Transverse colon (tissue), 4 donors: Measurements from ENCODE around the gene ZBTB5. TPM values are rescaled to one million over a fixed set of nuclear protein-coding genes. Genes with fewer than 3 reads are reported as not detected.
"Not testable (repeated sequence)": the region's sequence is repeated elsewhere in the genome, so short reads cannot be mapped to it uniquely, and the experiment has no call there.

Experiments used
- DNase-seq: peaks from one replicate; pipeline ENCODE4 v3.0.0-alpha.2; 2019
- H3K27ac ChIP-seq, 4 donors: fragments of 200-600 bp; sonication (generic); 2 replicates each; pipeline ENCODE4 v1.5.1; 2016 to 2018; ENCODE audit warnings: inconsistent platforms in 4 of 4
- H3K27me3 ChIP-seq: fragments of 200-600 bp; sonication (generic); 2 replicates; pipeline ENCODE4 v1.5.1; 2017; ENCODE audit warnings: inconsistent platforms
- H3K36me3 ChIP-seq, 4 donors: fragments of 200-600 bp; sonication (generic); 2 replicates each; pipeline ENCODE4 v1.5.1; 2017 to 2019; ENCODE audit warnings: inconsistent platforms in 4 of 4
- H3K4me1 ChIP-seq, 4 donors: fragments of 200-600 bp; sonication (generic); 2 replicates each; pipeline ENCODE4 v1.5.1; 2017 to 2020; ENCODE audit warnings: inconsistent platforms in 4 of 4
- H3K4me3 ChIP-seq, 4 donors: fragments of 200-600 bp; sonication (generic); 1 replicate in 1 of 4; 2 replicates in 3 of 4; pipeline versions ENCODE4 v1.5.1 to v1.6.1; 2017 to 2019; ENCODE audit warnings: inconsistent platforms in 4 of 4
- H3K9me3 ChIP-seq, 2 donors: fragments of 200-600 bp; sonication (generic); 2 replicates each; pipeline ENCODE4 v1.5.1; 2017 to 2019; ENCODE audit warnings: inconsistent platforms in 2 of 2
- EP300 ChIP-seq: sonication (generic); formaldehyde crosslinking; IDR thresholded peaks from one replicate; pipeline ENCODE4 v1.6.1; 2017; ENCODE audit warnings: antibody characterized with exemption, low read depth
- POLR2A ChIP-seq: fragments of 450-650 bp; IDR thresholded peaks from one replicate; pipeline ENCODE4 v1.6.1; 2016; ENCODE audit warnings: antibody characterized with exemption, mild to moderate bottlenecking, moderate library complexity
- POLR2AphosphoS5 ChIP-seq, 3 donors: sonication (generic); formaldehyde crosslinking; IDR thresholded peaks; one replicate each; pipeline ENCODE4 v1.6.1; 2016; ENCODE audit warnings: antibody characterized with exemption in 3 of 3
- WGBS, 2 donors: methylation state at CpG; one replicate each; pipeline ENCODE4 v1.1.5; 2018; ENCODE audit warnings: low coverage in 1 of 2; 5-methylcytosine and 5-hydroxymethylcytosine counted together
- in situ Hi-C, 4 donors: fragments of 200-750 bp; cut with MboI; loops; one replicate each; pipeline versions ENCODE4 v1.15.0 to v1.15.1; 2017; ENCODE audit warnings: low sequenced_read_pairs in 3 of 4, low pct_ligation_motif_present in 1 of 4, low pct_unique_long_range_greater_than_20kb in 1 of 4
- intact Hi-C: fragments of 100-400 bp; cut with DNase I; formaldehyde crosslinking; loops from one replicate; pipeline ENCODE4 v1.15.1; 2023; ENCODE audit warnings: low total_unique reads
- total RNA-seq, 4 donors: library from RNA; depleted of rRNA; stranded (reverse); fragments of >200 nt; gene quantifications; one replicate each; pipeline ENCODE4 v1.1.0, GENCODE V29; 2016
- TF ChIP-seq, protein P1 (sequence below), 5 experiments: fragments of 200-600 bp in 3 of 5; fragments of 450-650 bp in 2 of 5; sonication (generic) in 3 of 5; IDR thresholded peaks; 1 replicate in 2 of 5; 2 replicates in 3 of 5; pipeline ENCODE4 v1.5.1; 2016 to 2017; ENCODE audit warnings: antibody characterized with exemption in 5 of 5, inconsistent platforms in 3 of 5, mild to moderate bottlenecking in 2 of 5, moderate library complexity in 1 of 5

Gene ZBTB5
- total RNA-seq, 4 donors from 2014 or later, result 3.2 to 14.6 (median 12.8) TPM

DNA sequence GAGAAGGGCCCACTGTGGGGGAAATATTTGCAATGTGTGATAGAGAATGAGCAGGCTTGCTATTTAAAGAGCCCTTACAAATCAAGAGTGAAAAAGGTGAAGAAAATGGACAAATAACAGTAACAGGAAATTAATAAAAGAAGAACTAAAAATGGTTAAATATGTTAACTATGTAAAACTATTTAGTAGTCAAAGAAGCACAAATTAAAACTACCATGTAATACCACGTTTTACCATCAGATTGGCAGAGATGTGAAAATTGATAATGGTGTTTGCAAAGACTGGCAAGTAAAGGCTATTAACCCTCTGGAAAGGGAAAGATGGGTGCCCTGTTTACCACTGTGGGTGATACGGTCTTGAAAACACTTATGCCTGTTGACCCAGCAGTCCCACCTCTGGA is 65.9 kb downstream of the ZBTB5 start:
- no peaks in the 10 kb centered on the region for H3K36me3 ChIP-seq
- 56% methylated on average over 2 of the region's 2 CpGs; no CpG with 5 or more reads in 1 of the 2 donors for WGBS, 2 donors
- no peaks in the 10 kb centered on the region for H3K27me3 ChIP-seq
- DNase-seq, result no peak
- no peak overlapping the region for H3K4me3 ChIP-seq
- no peak for TF ChIP-seq POLR2A
- TF ChIP-seq, protein P1, sequence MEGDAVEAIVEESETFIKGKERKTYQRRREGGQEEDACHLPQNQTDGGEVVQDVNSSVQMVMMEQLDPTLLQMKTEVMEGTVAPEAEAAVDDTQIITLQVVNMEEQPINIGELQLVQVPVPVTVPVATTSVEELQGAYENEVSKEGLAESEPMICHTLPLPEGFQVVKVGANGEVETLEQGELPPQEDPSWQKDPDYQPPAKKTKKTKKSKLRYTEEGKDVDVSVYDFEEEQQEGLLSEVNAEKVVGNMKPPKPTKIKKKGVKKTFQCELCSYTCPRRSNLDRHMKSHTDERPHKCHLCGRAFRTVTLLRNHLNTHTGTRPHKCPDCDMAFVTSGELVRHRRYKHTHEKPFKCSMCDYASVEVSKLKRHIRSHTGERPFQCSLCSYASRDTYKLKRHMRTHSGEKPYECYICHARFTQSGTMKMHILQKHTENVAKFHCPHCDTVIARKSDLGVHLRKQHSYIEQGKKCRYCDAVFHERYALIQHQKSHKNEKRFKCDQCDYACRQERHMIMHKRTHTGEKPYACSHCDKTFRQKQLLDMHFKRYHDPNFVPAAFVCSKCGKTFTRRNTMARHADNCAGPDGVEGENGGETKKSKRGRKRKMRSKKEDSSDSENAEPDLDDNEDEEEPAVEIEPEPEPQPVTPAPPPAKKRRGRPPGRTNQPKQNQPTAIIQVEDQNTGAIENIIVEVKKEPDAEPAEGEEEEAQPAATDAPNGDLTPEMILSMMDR (IDR thresholded peaks at IDR 0.05), result no peak
- no peak for TF ChIP-seq EP300
- TF ChIP-seq POLR2AphosphoS5 (IDR thresholded peaks at IDR 0.05), result no peak
- no peaks in the 10 kb centered on the region for H3K4me1 ChIP-seq
- in situ Hi-C loops, result no loop called here
- intact Hi-C loops, result no loop called here
- H3K9me3 ChIP-seq, result no peaks in the 10 kb centered on the region
- H3K27ac ChIP-seq, result no peak overlapping the region

GRCh38 chr9:37398464-37399025 is 66.7 kb downstream of the ZBTB5 start:
- 74 to 76% methylated on average over 1 to 7 of the region's 7 CpGs for WGBS, 2 donors
- H3K4me3 ChIP-seq, result no peak overlapping the region
- no peak for DNase-seq
- no peaks in the 10 kb centered on the region for H3K36me3 ChIP-seq
- H3K27ac ChIP-seq, result no peak overlapping the region
- intact Hi-C loops (no loop called here), in situ Hi-C loops (no loop called here)
- H3K27me3 ChIP-seq, result no peaks in the 10 kb centered on the region
- no peaks in the 10 kb centered on the region for H3K9me3 ChIP-seq
- H3K4me1 ChIP-seq, result no peaks in the 10 kb centered on the region
- no peak for TF ChIP-seq POLR2AphosphoS5 (IDR thresholded peaks at IDR 0.05)

GRCh38 chr9:37397948-37398347 is 67.3 kb downstream of the ZBTB5 start:
- in situ Hi-C loops, H3K27me3 ChIP-seq, intact Hi-C loops, H3K4me3 ChIP-seq, H3K4me1 ChIP-seq, H3K27ac ChIP-seq, H3K36me3 ChIP-seq, DNase-seq, H3K9me3 ChIP-seq: not testable (repeated sequence)
- 93 to 100% methylated on average over 2 to 3 of the region's 3 CpGs for WGBS, 2 donors

GRCh38 chr9:37395663-37396062 is 69.6 kb downstream of the ZBTB5 start:
- DNase-seq, result no peak
- no peaks in the 10 kb centered on the region for H3K36me3 ChIP-seq
- no peaks in the 10 kb centered on the region for H3K27me3 ChIP-seq
- no peak for TF ChIP-seq POLR2A
- no peak for TF ChIP-seq POLR2AphosphoS5 (IDR thresholded peaks at IDR 0.05)
- TF ChIP-seq, protein P1 (IDR thresholded peaks at IDR 0.05), result no peak
- no peak for TF ChIP-seq EP300
- H3K4me1 ChIP-seq, result no peaks in the 10 kb centered on the region
- H3K4me3 ChIP-seq, result no peak overlapping the region
- no peaks in the 10 kb centered on the region for H3K9me3 ChIP-seq
- WGBS, 2 donors, result 84 to 89% methylated on average over 7 to 8 of the region's 8 CpGs
- intact Hi-C loops, result no loop called here
- no peak overlapping the region for H3K27ac ChIP-seq
- in situ Hi-C loops, result no loop called here

DNA sequence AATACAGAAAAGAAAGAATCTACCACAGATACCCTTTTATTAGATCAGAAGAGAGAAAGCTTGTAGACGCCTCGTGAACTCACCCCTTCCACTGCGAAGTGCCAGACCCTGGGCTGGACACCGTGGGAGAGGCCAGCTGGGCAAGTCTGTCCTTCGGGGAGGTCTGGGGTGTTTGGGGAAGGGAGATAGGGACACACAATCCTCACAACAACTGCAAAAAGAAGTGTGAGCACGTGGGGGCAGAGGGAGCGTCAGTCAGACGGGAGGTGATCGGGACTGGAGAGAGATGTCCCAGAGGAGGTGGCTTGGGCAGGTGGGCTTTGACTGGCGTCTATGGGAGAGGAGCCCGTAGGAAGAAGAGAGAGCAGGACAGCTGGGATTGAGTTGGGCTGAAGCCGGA is 70.0 kb downstream of the ZBTB5 start:
- TF ChIP-seq POLR2A (no peak), EP300 (no peak), POLR2AphosphoS5 (IDR thresholded peaks at IDR 0.05) (no peak)
- TF ChIP-seq, protein P1 (IDR thresholded peaks at IDR 0.05), result no peak
- 76 to 77% methylated on average over 12 of the region's 12 CpGs for WGBS, 2 donors
- H3K4me3 ChIP-seq, result no peak overlapping the region
- in situ Hi-C loops, result no loop called here
- no peak overlapping the region for H3K27ac ChIP-seq
- H3K36me3 ChIP-seq, result no peaks in the 10 kb centered on the region
- no peaks in the 10 kb centered on the region for H3K9me3 ChIP-seq
- H3K27me3 ChIP-seq, result no peaks in the 10 kb centered on the region
- no peaks in the 10 kb centered on the region for H3K4me1 ChIP-seq
- no peak for DNase-seq
- intact Hi-C loops, result no loop called here
